LHCN-M2 (cell line): ENCODE measurements around the gene DDX11. TPM values are rescaled to one million over a fixed set of nuclear protein-coding genes. Genes with fewer than 3 reads are reported as not detected.
"Not testable (repeated sequence)": the region's sequence is repeated elsewhere in the genome, so short reads cannot be mapped to it uniquely, and the experiment has no call there.

Source experiments
- DNase-seq: peaks from one replicate; pipeline ENCODE4 v3.0.0-alpha.2; 2012; ENCODE audit warnings: low read depth
- total RNA-seq: library from RNA; depleted of rRNA; stranded (reverse); fragments of >200 nt; gene quantifications from 2 replicates; pipeline ENCODE4 v1.2.3, GENCODE V29; 2014

The DDX11 gene
- total RNA-seq, 1 experiment from 2014 or later, result 25.9 TPM

- not testable (repeated sequence) for DNase-seq
Measured at GRCh38 chr12:31099434-31099833, 25.8 kb downstream of the DDX11 start.

DNA sequence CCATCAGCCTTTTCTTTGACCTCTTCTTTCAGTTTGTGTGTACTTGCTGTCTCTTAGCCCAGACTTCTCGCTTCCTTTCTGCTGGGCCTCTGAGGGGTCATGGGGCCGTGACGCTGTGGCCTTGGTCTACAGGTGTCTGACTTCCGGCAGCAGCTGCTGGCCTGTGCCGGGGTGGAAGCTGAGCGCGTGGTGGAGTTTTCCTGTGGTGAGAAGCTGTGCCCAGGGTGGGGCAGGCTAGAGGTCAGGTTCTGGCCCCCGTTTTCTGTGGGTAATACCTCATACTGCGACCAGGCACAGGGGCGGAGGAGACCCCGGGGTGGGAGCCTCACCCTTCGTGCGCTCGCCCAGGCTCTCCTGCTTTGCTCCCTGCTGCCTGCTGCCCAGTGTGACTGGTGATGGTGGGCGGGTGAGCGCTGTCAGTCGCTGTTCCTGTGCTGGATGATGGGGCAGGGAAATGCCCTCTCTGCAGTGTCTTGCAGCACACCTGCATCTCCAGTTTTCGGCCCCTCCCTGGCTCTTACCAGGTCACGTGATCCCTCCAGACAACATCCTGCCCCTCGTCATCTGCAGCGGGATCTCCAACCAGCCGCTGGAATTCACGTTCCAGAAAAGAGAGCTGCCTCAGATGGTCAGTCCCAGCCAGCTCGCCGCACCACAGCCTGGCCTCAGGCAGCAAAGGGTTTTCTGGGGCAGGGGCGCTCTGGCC lies 27.0 kb downstream of the DDX11 start:
- not testable (repeated sequence) for DNase-seq

- DNase-seq, result not testable (repeated sequence)
Measured at GRCh38 chr12:31102125-31102524, 28.5 kb downstream of the DDX11 start.

GRCh38 chr12:31102596-31102995 lies 28.9 kb downstream of the DDX11 start:
- DNase-seq, result not testable (repeated sequence)

DNA sequence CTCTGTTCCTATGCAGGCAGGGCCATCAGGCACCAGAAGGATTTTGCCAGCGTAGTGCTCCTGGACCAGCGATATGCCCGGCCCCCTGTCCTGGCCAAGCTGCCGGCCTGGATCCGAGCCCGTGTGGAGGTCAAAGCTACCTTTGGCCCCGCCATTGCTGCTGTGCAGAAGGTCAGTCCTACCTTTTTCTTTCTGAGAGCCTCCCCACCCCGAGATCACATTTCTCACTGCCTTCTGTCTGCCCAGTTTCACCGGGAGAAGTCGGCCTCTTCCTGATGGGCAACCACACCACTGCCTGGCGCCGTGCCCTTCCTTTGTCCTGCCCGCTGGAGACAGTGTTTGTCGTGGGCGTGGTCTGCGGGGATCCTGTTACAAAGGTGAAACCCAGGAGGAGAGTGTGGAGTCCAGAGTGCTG lies 29.9 kb downstream of the DDX11 start:
- DNase-seq, result not testable (repeated sequence)

- not testable (repeated sequence) for DNase-seq
Measured at GRCh38 chr12:31104220-31104619, 30.6 kb downstream of the DDX11 start.

GRCh38 chr12:31104773-31105172 lies 31.1 kb downstream of the DDX11 start:
- not testable (repeated sequence) for DNase-seq

GRCh38 chr12:31105668-31106067 lies 32.0 kb downstream of the DDX11 start:
- no peak for DNase-seq

DNA sequence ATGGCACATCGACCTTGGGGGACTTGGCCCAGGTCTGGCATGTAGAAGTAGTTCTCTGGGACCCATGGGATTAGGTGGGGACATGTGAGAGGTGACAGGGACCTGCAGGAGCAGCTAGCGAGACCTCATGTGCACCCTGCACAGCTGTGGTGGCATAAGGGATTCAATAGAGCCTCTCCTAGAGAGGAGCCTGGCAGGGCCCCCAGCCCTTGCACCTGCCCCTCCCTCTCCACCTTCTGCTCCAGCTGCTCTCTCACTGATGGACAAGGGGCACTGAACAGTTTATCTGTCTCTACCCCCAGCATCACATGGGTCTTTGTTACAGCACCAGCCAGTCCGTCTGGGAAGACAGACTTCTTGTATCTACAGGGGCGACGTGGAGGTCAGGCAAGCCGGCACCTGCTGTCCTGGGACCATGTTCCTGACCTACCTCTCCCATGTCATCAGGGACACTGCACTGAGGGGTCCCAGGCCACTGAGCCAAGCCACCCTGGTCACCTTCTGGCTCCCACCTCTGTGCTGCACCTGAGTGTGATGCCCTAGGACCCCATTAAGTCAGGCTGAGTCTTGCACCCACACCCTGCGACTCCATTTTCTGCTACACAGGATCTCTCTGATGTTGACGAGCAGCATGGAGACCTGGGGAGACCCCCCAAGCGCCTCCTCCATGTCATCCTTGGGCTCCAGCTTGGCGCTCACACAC lies 32.6 kb downstream of the DDX11 start:
- DNase-seq, result no peak

- DNase-seq, result not testable (repeated sequence)
Measured at GRCh38 chr12:31109773-31110172, 36.1 kb downstream of the DDX11 start.

- DNase-seq, result not testable (repeated sequence)
Measured at GRCh38 chr12:31110263-31110662, 36.6 kb downstream of the DDX11 start.

- DNase-seq, result not testable (repeated sequence)
Measured at GRCh38 chr12:31115092-31115601, 41.5 kb downstream of the DDX11 start.

DNA sequence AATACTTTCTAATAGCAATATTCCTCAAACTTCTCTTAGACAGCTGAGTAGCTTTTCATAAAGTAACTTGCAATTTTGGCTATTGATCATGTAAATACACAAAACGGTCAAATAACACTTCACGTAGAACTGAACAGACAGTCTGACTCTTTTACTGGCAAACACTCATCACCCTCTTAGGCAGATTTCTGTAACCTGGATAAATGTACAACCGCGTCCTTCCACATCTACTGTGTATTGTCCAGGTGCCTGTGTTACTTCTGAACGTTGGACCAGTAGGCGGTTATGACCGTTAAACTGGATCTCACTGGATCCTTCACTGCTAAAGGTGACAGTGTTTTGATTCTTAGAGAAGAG lies 43.2 kb downstream of the DDX11 start:
- DNase-seq, result not testable (repeated sequence)

DNA sequence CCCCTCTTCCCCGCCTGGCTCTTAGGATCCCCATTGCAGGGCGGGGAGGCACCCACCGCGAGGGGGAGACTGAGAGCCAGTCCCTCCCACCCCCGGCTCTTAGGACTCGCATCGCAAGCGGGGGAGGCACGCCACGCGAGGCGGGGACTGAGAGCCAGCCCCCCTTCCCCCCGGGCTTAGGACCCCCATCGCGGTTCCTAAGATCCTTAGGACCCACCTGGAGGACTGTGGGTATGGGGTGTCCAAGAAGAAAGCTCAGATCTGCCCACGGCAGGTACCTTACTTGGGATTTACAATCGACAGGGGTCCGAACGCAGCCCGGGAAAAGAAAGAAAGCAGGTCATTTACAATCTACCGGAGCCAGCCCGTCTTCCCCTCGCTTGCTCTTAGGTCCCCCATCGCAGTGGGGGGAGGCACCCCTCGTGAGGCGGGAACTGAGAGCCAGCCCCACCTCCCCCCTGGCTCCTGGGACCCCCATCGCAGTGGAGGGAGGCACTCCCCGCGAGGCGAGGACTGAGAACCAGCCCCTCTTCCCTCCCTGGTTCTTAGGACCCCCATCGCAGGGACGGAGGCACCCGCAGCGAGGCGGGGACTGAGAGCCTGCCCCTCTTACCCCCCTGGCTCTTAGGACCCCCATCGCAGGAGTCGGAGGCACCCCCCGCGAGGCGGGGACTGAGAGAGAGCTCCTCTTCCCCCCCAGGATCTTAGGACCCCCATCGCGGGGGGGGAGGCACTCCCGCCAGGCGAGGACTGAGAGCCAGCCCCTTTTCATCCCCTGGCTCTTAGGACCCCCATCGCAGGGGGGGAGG lies 43.7 kb downstream of the DDX11 start:
- DNase-seq, result no peak

DNA sequence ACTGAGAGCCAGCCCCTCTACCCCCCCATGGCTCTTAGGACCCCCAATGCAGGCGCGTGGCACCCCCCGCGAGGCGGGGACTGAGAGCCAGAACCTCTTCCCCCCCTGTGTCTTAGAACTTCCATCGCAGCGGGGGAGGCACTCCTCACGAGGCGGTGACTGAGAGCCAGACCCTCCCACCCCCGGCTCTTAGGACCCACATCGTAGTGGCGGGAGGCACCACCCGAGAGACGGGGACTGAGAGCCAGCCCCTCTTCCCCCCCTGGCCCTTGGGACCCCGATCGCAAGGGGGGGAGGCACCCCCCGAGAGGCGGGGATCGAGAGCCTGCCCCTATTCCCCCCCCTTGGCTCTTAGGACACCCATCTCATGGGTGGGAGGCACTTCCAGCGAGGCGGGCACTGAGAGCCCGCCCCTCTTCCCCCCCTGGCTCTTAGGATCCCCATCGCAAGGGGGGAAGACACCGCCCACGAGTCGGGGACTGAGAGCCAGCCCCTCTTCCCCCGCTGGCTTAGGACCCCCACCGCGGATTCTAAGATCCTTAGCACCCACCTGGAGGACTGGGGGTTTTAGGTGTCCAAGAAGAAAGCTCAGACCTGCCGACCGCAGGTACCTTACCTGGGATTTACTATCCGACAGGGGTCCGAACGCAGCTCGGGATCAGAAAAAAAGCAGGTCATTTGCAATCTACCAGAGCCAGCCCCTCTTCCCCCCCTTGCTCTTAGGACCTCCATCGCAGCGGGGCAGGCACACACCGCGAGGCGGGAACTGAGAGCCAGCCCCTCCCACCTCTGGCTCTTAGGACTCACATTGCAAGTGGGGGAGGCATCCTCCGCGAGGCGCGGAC lies 44.9 kb downstream of the DDX11 start:
- DNase-seq, result no peak

- no peak for DNase-seq
Measured at GRCh38 chr12:31119192-31119802, 45.6 kb downstream of the DDX11 start.

DNA sequence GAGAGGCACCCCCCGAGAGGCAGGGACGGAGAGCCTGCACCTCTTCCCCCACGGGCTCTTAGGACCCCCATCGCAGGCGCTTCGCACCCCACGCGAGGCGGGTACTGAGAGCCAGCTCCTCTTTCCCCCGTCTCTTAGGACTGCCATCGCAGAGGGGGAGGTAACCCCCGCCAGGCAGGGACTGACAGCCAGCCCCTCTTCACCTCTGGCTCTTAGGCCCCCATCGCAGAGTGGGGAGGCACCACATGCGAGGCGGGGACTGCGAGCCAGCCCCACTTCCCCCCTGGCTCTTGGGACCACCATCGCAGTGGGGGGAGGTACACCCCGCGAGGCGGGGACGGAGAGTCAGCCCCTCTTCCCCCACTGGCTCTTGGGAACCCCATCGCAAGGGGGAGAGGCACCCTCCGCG lies 46.1 kb downstream of the DDX11 start:
- DNase-seq, result no peak

DNA sequence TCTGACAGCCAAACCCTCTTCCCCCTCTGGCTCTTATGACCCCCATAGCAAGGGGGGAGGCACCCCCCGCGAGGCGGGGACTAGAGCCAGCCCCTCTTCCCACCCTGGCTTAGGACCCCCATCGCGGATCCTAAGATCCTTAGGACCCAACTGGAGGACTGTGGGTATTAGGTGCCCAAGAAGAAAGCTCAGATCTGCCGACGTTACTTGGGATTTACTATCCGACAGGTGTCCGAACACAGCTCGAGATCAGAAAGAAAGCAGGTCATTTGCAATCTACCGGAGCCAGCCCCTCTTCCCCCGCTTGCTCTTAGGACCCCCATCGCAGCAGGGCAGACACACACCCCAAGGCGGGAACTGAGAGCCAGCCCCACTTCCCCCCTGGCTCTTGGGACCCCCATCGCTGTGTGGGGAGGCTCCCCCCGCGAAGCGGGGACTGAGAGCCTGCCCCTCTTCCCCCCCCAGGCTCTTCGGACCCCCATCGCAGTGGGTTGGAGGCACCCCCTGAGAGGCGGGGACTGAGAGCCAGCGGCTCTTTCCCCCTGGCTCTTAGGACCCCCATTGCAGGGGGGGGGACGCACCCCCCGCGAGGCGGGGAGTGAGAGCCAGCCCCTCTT lies 46.8 kb downstream of the DDX11 start:
- DNase-seq, result no peak

GRCh38 chr12:31121022-31121728 lies 47.5 kb downstream of the DDX11 start:
- not testable (repeated sequence) for DNase-seq

- no peak for DNase-seq
Measured at GRCh38 chr12:31122481-31122880, 48.8 kb downstream of the DDX11 start.
